ENCODE results near the gene CELF5.
"Not testable (repeated sequence)": the region's sequence is repeated elsewhere in the genome, so short reads cannot be mapped to it uniquely, and the experiment has no call there.

DNA sequence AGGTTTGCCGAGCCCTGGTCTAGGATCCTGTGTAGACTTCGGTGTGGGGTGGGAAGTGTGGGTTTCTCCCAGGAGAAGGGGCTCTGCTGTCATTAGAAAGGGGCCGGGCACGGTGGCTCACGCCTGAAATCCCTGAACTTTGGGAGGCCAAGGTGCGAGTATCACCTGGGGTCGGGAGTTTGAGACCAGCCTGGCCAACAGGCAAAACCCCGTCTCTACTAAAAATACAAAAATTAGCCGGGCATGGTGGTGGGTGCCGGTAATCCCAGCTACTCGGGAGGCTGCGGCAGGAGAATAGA, 32.7 kb upstream of the CELF5 start:
- not testable (repeated sequence) for TF ChIP-seq CTCF (IDR thresholded peaks at IDR 0.05 in 2 of 3, conservative IDR thresholded peaks at IDR 0.05 in 1 of 3; ENCODE audit: insufficient read depth in 2 of 3, low read depth in 1 of 3, low read length in 3 of 3); BDP1 (IDR thresholded peaks at IDR 0.05; ENCODE audit: insufficient read depth, insufficient read length); CHD1 (IDR thresholded peaks at IDR 0.05; ENCODE audit: low read length); GABPB1 (CRISPR knock-in tag; IDR thresholded peaks at IDR 0.05); PHB2 (IDR thresholded peaks at IDR 0.05; ENCODE audit: low read depth)

All from K562 (cell line).